Raji (cell line): ENCODE results near the gene EIF3K.

Experiments used
- POLR2A ChIP-seq: IDR thresholded peaks from 2 replicates; pipeline ENCODE4 v1.6.1; 2011; ENCODE audit warnings: low read depth, low read length, control low read depth; ENCODE audit not compliant: insufficient read depth

EIF3K gene

GRCh38 chr19:38684862-38685665 is 66.1 kb downstream of the EIF3K start:
- TF ChIP-seq POLR2A = no peak

DNA sequence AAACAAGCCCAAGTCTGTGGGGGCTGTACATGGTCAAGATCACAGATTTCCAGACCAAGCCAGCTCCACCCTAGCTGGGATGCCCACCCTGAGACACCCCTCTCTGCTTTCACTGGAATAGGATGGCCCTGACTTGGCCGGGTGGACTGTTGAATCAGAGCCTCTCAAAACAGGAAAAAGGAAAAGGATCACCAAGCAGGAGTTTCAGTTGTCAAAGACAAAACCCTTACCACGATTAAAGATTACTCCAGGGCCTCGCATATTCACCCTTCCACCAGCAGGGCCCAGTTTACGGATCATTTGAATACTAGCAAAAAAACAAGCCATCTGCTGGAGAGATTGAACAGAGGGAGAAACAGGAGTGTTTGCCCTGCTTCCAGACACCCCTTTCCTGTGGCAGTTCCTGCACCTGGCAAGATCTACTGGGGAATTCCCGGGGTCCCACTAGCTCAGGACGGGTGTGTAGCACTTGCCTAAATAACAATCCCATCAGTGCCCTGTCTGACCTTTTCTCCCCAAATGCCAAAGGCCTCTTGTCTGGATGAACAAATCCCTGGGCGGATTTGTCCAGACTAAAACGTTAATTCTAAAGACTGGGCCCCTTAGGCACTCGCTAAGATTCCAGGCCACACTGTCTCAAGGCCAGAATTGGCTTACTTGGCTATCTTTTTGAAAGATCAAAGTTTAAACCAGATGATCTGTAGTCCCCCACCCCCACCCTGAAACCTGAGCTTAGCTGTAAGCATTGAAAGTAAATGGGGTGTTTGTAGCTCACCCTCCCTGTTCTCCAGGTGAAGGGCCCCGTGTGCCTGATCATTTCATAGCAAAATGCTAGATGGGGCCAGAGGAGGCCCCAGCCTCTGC is 66.9 kb downstream of the EIF3K start:
- TF ChIP-seq POLR2A = no peak

DNA sequence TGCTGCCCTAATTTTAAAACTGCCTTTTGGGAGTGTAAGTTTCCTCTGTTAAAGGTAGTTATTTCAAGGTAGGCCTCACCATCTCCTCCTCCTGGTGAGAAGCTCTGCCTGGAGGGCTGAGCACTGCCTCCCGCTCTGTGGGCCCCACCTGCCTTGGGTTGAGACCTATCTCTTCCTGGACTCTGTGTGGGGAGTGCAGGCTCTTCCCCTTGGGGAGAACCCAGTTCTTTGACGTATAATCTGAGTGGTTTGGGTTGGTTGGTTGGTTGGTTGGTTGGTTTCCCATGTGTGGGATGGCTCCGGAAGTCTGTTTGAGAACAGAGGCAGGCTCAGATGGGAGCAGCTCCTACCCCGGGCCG is 67.5 kb downstream of the EIF3K start:
- no peak for TF ChIP-seq POLR2A
